PC-3 (cell line): ENCODE data around the gene YIF1A. TPM values are rescaled to one million over a fixed set of nuclear protein-coding genes. Genes with fewer than 3 reads are reported as not detected.

ENCODE experiments used
- ATAC-seq: fragments of 200-7000 bp; cut with Tn5 transposase; 2 replicates; pipeline ENCODE4 v1.9.1; 2020; ENCODE audit warnings: mild to moderate bottlenecking, moderate library complexity
- BruUV-seq: library from RNA; stranded (reverse); fragments of 400-500 nt; replicated peaks from 2 replicates; lab custom pipeline; 2021; lab: Mats Ljungman, UMichigan
- CTCF ChIA-PET: fragments of 300-600 bp; sonication (Branson Sonifier 250); formaldehyde crosslinking; loops from one replicate; lab custom pipeline; 2022; ENCODE audit warnings: antibody characterized with exemption; lab: Charles Lee
- POLR2A ChIA-PET: fragments of 300-600 bp; sonication (Branson Sonifier 250); formaldehyde crosslinking; loops from one replicate; lab custom pipeline; 2022; ENCODE audit warnings: antibody characterized with exemption; ENCODE audit not compliant: unreplicated experiment; lab: Charles Lee
- DNase-seq: peaks from one replicate; pipeline ENCODE4 v3.0.0-alpha.2; 2015
- H2AFZ ChIP-seq: fragments of 300-600 bp; sonication (generic); 2 replicates; pipeline ENCODE4 v1.6.0; 2016; ENCODE audit warnings: antibody characterized with exemption, low read length
- H3F3A ChIP-seq: fragments of 300-600 bp; sonication (generic); one replicate; pipeline ENCODE4 v1.6.0; 2017; ENCODE audit warnings: antibody characterized with exemption, low read length, control low read depth, mild to moderate bottlenecking; ENCODE audit not compliant: unreplicated experiment
- H3K27ac ChIP-seq: fragments of 300-600 bp; sonication (generic); 2 replicates; pipeline ENCODE4 v1.5.1; 2016; ENCODE audit warnings: mild to moderate bottlenecking, low read length
- H3K27me3 ChIP-seq: fragments of 300-600 bp; sonication (generic); 2 replicates; pipeline ENCODE4 v1.6.1; 2016; ENCODE audit warnings: low read length, mixed read lengths
- H3K36me3 ChIP-seq: fragments of 300-600 bp; sonication (generic); 2 replicates; pipeline ENCODE4 v1.6.1; 2016; ENCODE audit warnings: low read depth, mixed run types, low read length, mixed read lengths
- H3K4me1 ChIP-seq: fragments of 300-600 bp; sonication (generic); 2 replicates; pipeline ENCODE4 v1.5.1; 2016; ENCODE audit warnings: low read length; ENCODE audit not compliant: insufficient read depth
- H3K4me2 ChIP-seq: fragments of 300-600 bp; sonication (generic); 2 replicates; pipeline ENCODE4 v1.6.0; 2016; ENCODE audit warnings: low read length
- H3K4me3 ChIP-seq: fragments of 300-600 bp; sonication (generic); 2 replicates; pipeline ENCODE4 v1.5.1; 2016; ENCODE audit warnings: mild to moderate bottlenecking, low read length, mixed read lengths
- H3K79me2 ChIP-seq: fragments of 300-600 bp; sonication (generic); 2 replicates; pipeline ENCODE4 v1.6.1; 2017; ENCODE audit warnings: low read length, mixed read lengths
- H3K9ac ChIP-seq: fragments of 300-600 bp; sonication (generic); 2 replicates; pipeline ENCODE4 v1.6.0; 2016; ENCODE audit warnings: mild to moderate bottlenecking, low read length
- H3K9me2 ChIP-seq: fragments of 300-600 bp; sonication (generic); replicated peaks from 2 replicates; pipeline ENCODE4 v1.6.1; 2016; ENCODE audit warnings: mixed run types, low read length, mixed read lengths
- H3K9me3 ChIP-seq: fragments of 300-600 bp; sonication (generic); 2 replicates; pipeline ENCODE4 v1.6.1; 2016; ENCODE audit warnings: low read length, mixed read lengths
- H4K20me1 ChIP-seq: fragments of 300-600 bp; sonication (generic); 2 replicates; pipeline ENCODE4 v1.6.1; 2016; ENCODE audit warnings: low read length, mixed read lengths
- CTCF ChIP-seq: fragments of 300-600 bp; sonication (generic); conservative IDR thresholded peaks from 2 replicates; pipeline ENCODE4 v1.5.1; 2017; ENCODE audit warnings: antibody characterized with exemption, low read depth, mild to moderate bottlenecking, low read length
- EZH2 ChIP-seq: fragments of 300-600 bp; sonication (generic); IDR thresholded peaks from one replicate; pipeline ENCODE4 v1.6.1; 2017; ENCODE audit warnings: antibody characterized with exemption, mild to moderate bottlenecking, low read length; ENCODE audit not compliant: unreplicated experiment
- EZH2phosphoT487 ChIP-seq: fragments of 300-600 bp; sonication (generic); IDR thresholded peaks from 2 replicates; pipeline ENCODE4 v1.6.1; 2018; ENCODE audit warnings: mild to moderate bottlenecking, antibody characterized with exemption, low read length, borderline replicate concordance
- intact Hi-C: fragments of 100-400 bp; cut with micrococcal nuclease; formaldehyde crosslinking; loops from 2 replicates; pipeline ENCODE4 v1.9.0; 2023
- total RNA-seq: library from RNA; depleted of rRNA; stranded (reverse); fragments of >200 nt; gene quantifications from 2 replicates; pipeline ENCODE4 v1.2.3, GENCODE V29; 2014

YIF1A gene
- total RNA-seq, 1 experiment from 2014 or later: 236 TPM

GRCh38 chr11:66293777-66294625 lies 5.1 kb upstream of the YIF1A start:
- Histone ChIP-seq H3K79me2 (no peaks in the 10 kb centered on the region), H3F3A (no peaks in the 10 kb centered on the region), H3K4me1 (peaks cover 9% of the 10 kb centered on the region), H3K27me3 (peaks cover 12% of the 10 kb centered on the region), H3K4me2 (no peak overlapping the region), H3K27ac (no peak overlapping the region), H3K4me3 (no peak overlapping the region), H3K9me3 (no peaks in the 10 kb centered on the region), H3K36me3 (no peaks in the 10 kb centered on the region), H4K20me1 (no peaks in the 10 kb centered on the region), H3K9me2 (no peaks in the 10 kb centered on the region), H3K9ac (no peak overlapping the region), H2AFZ (no peak overlapping the region)
- intact Hi-C loops: no loop called here
- ChIA-PET POLR2A (no interaction called here), CTCF (no interaction called here)
- no peak for DNase-seq
- ATAC-seq: no peak
- TF ChIP-seq EZH2phosphoT487: no peak
- no peak for TF ChIP-seq EZH2
- no peak for TF ChIP-seq CTCF
- BruUV-seq: no TSS peak

- Histone ChIP-seq H2AFZ (no peak overlapping the region), H3K79me2 (peaks cover 4% of the 10 kb centered on the region), H3K9me3 (no peaks in the 10 kb centered on the region), H3K9ac (no peak overlapping the region), H3K36me3 (no peaks in the 10 kb centered on the region), H3K4me1 (peaks cover 9% of the 10 kb centered on the region), H3K4me2 (no peak overlapping the region), H3F3A (no peaks in the 10 kb centered on the region), H4K20me1 (no peaks in the 10 kb centered on the region), H3K4me3 (no peak overlapping the region), H3K9me2 (no peaks in the 10 kb centered on the region), H3K27ac (no peak overlapping the region), H3K27me3 (peaks cover 12% of the 10 kb centered on the region)
- no peak for DNase-seq
- ATAC-seq: no peak
- TF ChIP-seq CTCF: no peak
- TF ChIP-seq EZH2: no peak
- TF ChIP-seq EZH2phosphoT487: no peak
- ChIA-PET POLR2A (no interaction called here), CTCF (no interaction called here)
- no TSS peak for BruUV-seq
- intact Hi-C loops: no loop called here
Observed at GRCh38 chr11:66293352-66293751, 4.4 kb upstream of the YIF1A start.
